HG03097 (cell line): ENCODE data around the gene MSMB.
"Not testable (repeated sequence)": the region's sequence is repeated elsewhere in the genome, so short reads cannot be mapped to it uniquely, and the experiment has no call there.

Experiments
- ATAC-seq: cut with Tn5 transposase; IDR thresholded peaks from one replicate; pipeline ENCODE4 v1.9.1; 2021; ENCODE audit not compliant: unreplicated experiment, low FRiP score

The MSMB gene

GRCh38 chr10:46014683-46015405 lies 31.2 kb downstream of the MSMB start:
- ATAC-seq = no peak

GRCh38 chr10:46014206-46014605 lies 31.9 kb downstream of the MSMB start:
- no peak for ATAC-seq

- ATAC-seq = no peak
Measured at GRCh38 chr10:46012746-46013145, 33.3 kb downstream of the MSMB start.

- no peak for ATAC-seq
Measured at GRCh38 chr10:46006219-46006618, 39.9 kb downstream of the MSMB start.

- no peak for ATAC-seq
Measured at GRCh38 chr10:46005383-46005782, 40.7 kb downstream of the MSMB start.

GRCh38 chr10:46004963-46005362 lies 41.1 kb downstream of the MSMB start:
- no peak for ATAC-seq

- ATAC-seq = no peak
Measured at GRCh38 chr10:46002916-46003693, 43.0 kb downstream of the MSMB start.

- ATAC-seq = not testable (repeated sequence)
Measured at GRCh38 chr10:46002189-46002687, 43.8 kb downstream of the MSMB start.

- ATAC-seq = no peak
Measured at GRCh38 chr10:46001187-46001756, 44.8 kb downstream of the MSMB start.

GRCh38 chr10:46000538-46000937 lies 45.5 kb downstream of the MSMB start:
- no peak for ATAC-seq

GRCh38 chr10:45999955-46000354 lies 46.1 kb downstream of the MSMB start:
- ATAC-seq = not testable (repeated sequence)

- ATAC-seq = no peak
Measured at GRCh38 chr10:45997994-45998763, 47.9 kb downstream of the MSMB start.

- no peak for ATAC-seq
Measured at GRCh38 chr10:45997557-45997956, 48.5 kb downstream of the MSMB start.

- not testable (repeated sequence) for ATAC-seq
Measured at GRCh38 chr10:45985590-45985989, 60.5 kb downstream of the MSMB start.

- ATAC-seq = not testable (repeated sequence)
Measured at GRCh38 chr10:45984473-45984872, 61.6 kb downstream of the MSMB start.

GRCh38 chr10:45983538-45984186 lies 62.4 kb downstream of the MSMB start:
- not testable (repeated sequence) for ATAC-seq
